T-helper 1 cell treated with Interleukin-12 subunit alpha and Interleukin-12 subunit beta and Interleukin-4 antibody, amounts not matched to agents 30 μg/mL and 1 μg/mL, for 36 hours (primary cell): ENCODE results near the gene SSH2.
"Not testable (repeated sequence)": the region's sequence is repeated elsewhere in the genome, so short reads cannot be mapped to it uniquely, and the experiment has no call there.

Experiments used
- H3K27ac Mint-ChIP-seq: one replicate; pipeline ENCODE4 v1.8.0; 2021; ENCODE audit warnings: mild to moderate bottlenecking, mixed read lengths
- H3K27me3 Mint-ChIP-seq: one replicate; pipeline ENCODE4 v1.8.0; 2021; ENCODE audit warnings: low read depth, mixed read lengths
- H3K36me3 Mint-ChIP-seq: one replicate; pipeline ENCODE4 v1.8.0; 2021; ENCODE audit warnings: low read depth, mixed read lengths
- H3K4me1 Mint-ChIP-seq: one replicate; pipeline ENCODE4 v1.8.0; 2021; ENCODE audit warnings: low read depth, mixed read lengths
- H3K4me3 Mint-ChIP-seq: one replicate; pipeline ENCODE4 v1.8.0; 2021; ENCODE audit warnings: mild to moderate bottlenecking, moderate library complexity, mixed read lengths
- H3K9me3 Mint-ChIP-seq: one replicate; pipeline ENCODE4 v1.8.0; 2021; ENCODE audit warnings: mixed read lengths

The SSH2 gene

GRCh38 chr17:29929533-29930408, at the start of gene SSH2:
TSS of gene SSH2 (minus strand) at chr17:29930228. CDS start at chr17:29930000, 228 bp downstream.
- Mint-ChIP-seq H3K27me3 (no peaks in the 10 kb centered on the region), H3K9me3 (no peaks in the 10 kb centered on the region), H3K36me3 (peaks cover 7% of the 10 kb centered on the region), H3K4me1 (peaks cover 23% of the 10 kb centered on the region), H3K27ac (no peak within 1 kb of the TSS), H3K4me3 (no peak within 1 kb of the TSS)

GRCh38 chr17:29977836-29978235, 47.8 kb upstream of the SSH2 start:
- Mint-ChIP-seq H3K27ac (no peak overlapping the region), H3K4me1 (no peaks in the 10 kb centered on the region), H3K36me3 (no peaks in the 10 kb centered on the region), H3K27me3 (peaks cover 9% of the 10 kb centered on the region), H3K9me3 (no peaks in the 10 kb centered on the region), H3K4me3 (no peak overlapping the region)

GRCh38 chr17:29973005-29973404, 43.0 kb upstream of the SSH2 start:
- no peaks in the 10 kb centered on the region for H3K4me1 Mint-ChIP-seq
- H3K4me3 Mint-ChIP-seq, result no peak overlapping the region
- no peak overlapping the region for H3K27ac Mint-ChIP-seq
- no peaks in the 10 kb centered on the region for H3K36me3 Mint-ChIP-seq
- peaks cover 8% of the 10 kb centered on the region for H3K27me3 Mint-ChIP-seq
- H3K9me3 Mint-ChIP-seq, result no peaks in the 10 kb centered on the region

- Mint-ChIP-seq H3K4me1 (no peaks in the 10 kb centered on the region), H3K36me3 (no peaks in the 10 kb centered on the region), H3K27me3 (peaks cover 8% of the 10 kb centered on the region), H3K9me3 (no peaks in the 10 kb centered on the region), H3K4me3 (no peak overlapping the region), H3K27ac (no peak overlapping the region)
These were observed 42.2 kb upstream of the SSH2 start for GRCh38 chr17:29972277-29972676.

- Mint-ChIP-seq H3K4me3 (no peak overlapping the region), H3K27ac (no peak overlapping the region), H3K27me3 (peaks cover 8% of the 10 kb centered on the region), H3K9me3 (peaks cover 3% of the 10 kb centered on the region), H3K4me1 (no peaks in the 10 kb centered on the region), H3K36me3 (no peaks in the 10 kb centered on the region)
These were observed 38.2 kb upstream of the SSH2 start for GRCh38 chr17:29968271-29968670.

- no peak overlapping the region for H3K4me3 Mint-ChIP-seq
- peaks cover 3% of the 10 kb centered on the region for H3K9me3 Mint-ChIP-seq
- H3K27me3 Mint-ChIP-seq, result peaks cover 6% of the 10 kb centered on the region
- H3K36me3 Mint-ChIP-seq, result no peaks in the 10 kb centered on the region
- no peak overlapping the region for H3K27ac Mint-ChIP-seq
- no peaks in the 10 kb centered on the region for H3K4me1 Mint-ChIP-seq
These were observed 32.6 kb upstream of the SSH2 start for GRCh38 chr17:29962656-29963055.

- peaks cover 6% of the 10 kb centered on the region for H3K27me3 Mint-ChIP-seq
- H3K4me3 Mint-ChIP-seq, result no peak overlapping the region
- H3K36me3 Mint-ChIP-seq, result no peaks in the 10 kb centered on the region
- no peaks in the 10 kb centered on the region for H3K4me1 Mint-ChIP-seq
- H3K9me3 Mint-ChIP-seq, result peaks cover 2% of the 10 kb centered on the region
- H3K27ac Mint-ChIP-seq, result no peak overlapping the region
These were observed 29.8 kb upstream of the SSH2 start for GRCh38 chr17:29959658-29960337.

GRCh38 chr17:29958947-29959657, 29.1 kb upstream of the SSH2 start:
- Mint-ChIP-seq H3K4me3 (no peak overlapping the region), H3K4me1 (no peaks in the 10 kb centered on the region), H3K27ac (no peak overlapping the region), H3K27me3 (peaks cover 6% of the 10 kb centered on the region), H3K36me3 (no peaks in the 10 kb centered on the region), H3K9me3 (peaks cover 5% of the 10 kb centered on the region)

GRCh38 chr17:29957488-29957887, 27.5 kb upstream of the SSH2 start:
- not testable (repeated sequence) for H3K4me1 Mint-ChIP-seq, H3K27me3 Mint-ChIP-seq, H3K36me3 Mint-ChIP-seq, H3K27ac Mint-ChIP-seq, H3K4me3 Mint-ChIP-seq
- H3K9me3 Mint-ChIP-seq, result peaks cover 13% of the 10 kb centered on the region

- Mint-ChIP-seq H3K4me3 (no peak overlapping the region), H3K27me3 (peaks cover 6% of the 10 kb centered on the region), H3K4me1 (no peaks in the 10 kb centered on the region), H3K36me3 (peaks cover 2% of the 10 kb centered on the region), H3K27ac (no peak overlapping the region), H3K9me3 (peaks cover 13% of the 10 kb centered on the region)
These were observed 26.2 kb upstream of the SSH2 start for GRCh38 chr17:29956225-29956624.

- peaks cover 6% of the 10 kb centered on the region for H3K27me3 Mint-ChIP-seq
- peaks cover 2% of the 10 kb centered on the region for H3K36me3 Mint-ChIP-seq
- no peak overlapping the region for H3K4me3 Mint-ChIP-seq
- no peak overlapping the region for H3K27ac Mint-ChIP-seq
- H3K4me1 Mint-ChIP-seq, result no peaks in the 10 kb centered on the region
- H3K9me3 Mint-ChIP-seq, result peaks cover 13% of the 10 kb centered on the region
These were observed 24.4 kb upstream of the SSH2 start for GRCh38 chr17:29954405-29954804.

GRCh38 chr17:29949696-29950095, 19.7 kb upstream of the SSH2 start:
- H3K4me1 Mint-ChIP-seq, result no peaks in the 10 kb centered on the region

GRCh38 chr17:29948448-29949215, 18.6 kb upstream of the SSH2 start:
- Mint-ChIP-seq H3K4me3 (no peak overlapping the region), H3K36me3 (peaks cover 2% of the 10 kb centered on the region), H3K4me1 (no peaks in the 10 kb centered on the region), H3K27ac (no peak overlapping the region), H3K27me3 (no peaks in the 10 kb centered on the region), H3K9me3 (peaks cover 4% of the 10 kb centered on the region)

More at GRCh38 chr17:29949696-29950095, 19.7 kb upstream of the SSH2 start:
- Mint-ChIP-seq H3K36me3 (peaks cover 4% of the 10 kb centered on the region), H3K4me3 (no peak overlapping the region), H3K27me3 (no peaks in the 10 kb centered on the region), H3K27ac (no peak overlapping the region), H3K9me3 (peaks cover 10% of the 10 kb centered on the region)

GRCh38 chr17:29945281-29945680, 15.3 kb upstream of the SSH2 start:
- Mint-ChIP-seq H3K4me1 (no peaks in the 10 kb centered on the region), H3K27me3 (no peaks in the 10 kb centered on the region), H3K27ac (no peak overlapping the region), H3K9me3 (no peaks in the 10 kb centered on the region), H3K36me3 (peaks cover 2% of the 10 kb centered on the region), H3K4me3 (no peak overlapping the region)
